K562 (cell line): ENCODE measurements around the gene AGRP.

ENCODE experiments used
- IRF2 ChIP-seq: sonication (generic); formaldehyde crosslinking; IDR thresholded peaks from 2 replicates; pipeline ENCODE4 v1.8.1; 2022; ENCODE audit warnings: mild to moderate bottlenecking, missing genetic modification reagents
- SIN3A ChIP-seq, 2 experiments: fragments of 150-350 bp in 1 of 2; IDR thresholded peaks; 2 replicates each; pipeline ENCODE4 v1.6.1; 2011 to 2016; ENCODE audit warnings: borderline replicate concordance in 2 of 2, low read depth in 2 of 2, low read length in 2 of 2, mild to moderate bottlenecking in 2 of 2, moderate library complexity in 2 of 2; ENCODE audit not compliant: control insufficient read depth in 1 of 2
- SRSF1 ChIP-seq: fragments of 200-400 bp; formaldehyde crosslinking; IDR thresholded peaks from 2 replicates; pipeline ENCODE4 v1.6.1; 2017; ENCODE audit warnings: mild to moderate bottlenecking, low read depth, low read length, moderate library complexity
- TCFL5 ChIP-seq: fragments of 250-450 bp; sonication (Bioruptor Pico); conservative IDR thresholded peaks from 2 replicates; pipeline ENCODE4 v1.6.1; 2021; ENCODE audit warnings: mild to moderate bottlenecking, moderate library complexity, matching md5 sums
- TEAD4 ChIP-seq, 2 experiments: sonication (generic) in 1 of 2; formaldehyde crosslinking in 1 of 2; IDR thresholded peaks; 2 replicates each; pipeline versions ENCODE4 v1.6.1 to v1.8.0; 2012 to 2022; ENCODE audit warnings: borderline replicate concordance in 1 of 2, inconsistent platforms in 1 of 2, low read length in 1 of 2, mild to moderate bottlenecking in 1 of 2, missing genetic modification reagents in 1 of 2
- ZNF785 ChIP-seq: fragments of 250-450 bp; sonication (Bioruptor Pico); IDR thresholded peaks from 2 replicates; pipeline ENCODE4 v1.4.0; 2020; ENCODE audit warnings: mild to moderate bottlenecking
- TF ChIP-seq, protein P1 (sequence below): sonication (generic); formaldehyde crosslinking; IDR thresholded peaks from 2 replicates; pipeline ENCODE4 v1.9.0; 2022; ENCODE audit warnings: mild to moderate bottlenecking, missing genetic modification reagents
- TF ChIP-seq, protein P2 (sequence below): sonication (generic); formaldehyde crosslinking; IDR thresholded peaks from 2 replicates; pipeline ENCODE4 v1.8.1; 2023; ENCODE audit warnings: mild to moderate bottlenecking, missing genetic modification reagents
- TF ChIP-seq, protein P3 (sequence below): sonication (generic); formaldehyde crosslinking; IDR thresholded peaks from 2 replicates; pipeline ENCODE4 v1.8.1; 2023; ENCODE audit warnings: mild to moderate bottlenecking, missing genetic modification reagents

- TF ChIP-seq TEAD4 (IDR thresholded peaks at IDR 0.05; ENCODE audit: low read length) (no peak), TEAD4 (CRISPR knock-in tag; IDR thresholded peaks at IDR 0.05; ENCODE audit: borderline replicate concordance) (no peak), SRSF1 (no peak), SIN3A (IDR thresholded peaks at IDR 0.05; ENCODE audit: borderline replicate concordance in 2 of 2, control insufficient read depth in 1 of 2, low read depth in 2 of 2, low read length in 2 of 2) (no peak), IRF2 (CRISPR knock-in tag) (no peak), ZNF785 (CRISPR knock-in tag) (no peak), TCFL5 (CRISPR knock-in tag) (no peak)
- TF ChIP-seq, protein P1, sequence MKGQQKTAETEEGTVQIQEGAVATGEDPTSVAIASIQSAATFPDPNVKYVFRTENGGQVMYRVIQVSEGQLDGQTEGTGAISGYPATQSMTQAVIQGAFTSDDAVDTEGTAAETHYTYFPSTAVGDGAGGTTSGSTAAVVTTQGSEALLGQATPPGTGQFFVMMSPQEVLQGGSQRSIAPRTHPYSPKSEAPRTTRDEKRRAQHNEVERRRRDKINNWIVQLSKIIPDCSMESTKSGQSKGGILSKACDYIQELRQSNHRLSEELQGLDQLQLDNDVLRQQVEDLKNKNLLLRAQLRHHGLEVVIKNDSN (CRISPR knock-in tag) = no peak
- TF ChIP-seq, protein P2, sequence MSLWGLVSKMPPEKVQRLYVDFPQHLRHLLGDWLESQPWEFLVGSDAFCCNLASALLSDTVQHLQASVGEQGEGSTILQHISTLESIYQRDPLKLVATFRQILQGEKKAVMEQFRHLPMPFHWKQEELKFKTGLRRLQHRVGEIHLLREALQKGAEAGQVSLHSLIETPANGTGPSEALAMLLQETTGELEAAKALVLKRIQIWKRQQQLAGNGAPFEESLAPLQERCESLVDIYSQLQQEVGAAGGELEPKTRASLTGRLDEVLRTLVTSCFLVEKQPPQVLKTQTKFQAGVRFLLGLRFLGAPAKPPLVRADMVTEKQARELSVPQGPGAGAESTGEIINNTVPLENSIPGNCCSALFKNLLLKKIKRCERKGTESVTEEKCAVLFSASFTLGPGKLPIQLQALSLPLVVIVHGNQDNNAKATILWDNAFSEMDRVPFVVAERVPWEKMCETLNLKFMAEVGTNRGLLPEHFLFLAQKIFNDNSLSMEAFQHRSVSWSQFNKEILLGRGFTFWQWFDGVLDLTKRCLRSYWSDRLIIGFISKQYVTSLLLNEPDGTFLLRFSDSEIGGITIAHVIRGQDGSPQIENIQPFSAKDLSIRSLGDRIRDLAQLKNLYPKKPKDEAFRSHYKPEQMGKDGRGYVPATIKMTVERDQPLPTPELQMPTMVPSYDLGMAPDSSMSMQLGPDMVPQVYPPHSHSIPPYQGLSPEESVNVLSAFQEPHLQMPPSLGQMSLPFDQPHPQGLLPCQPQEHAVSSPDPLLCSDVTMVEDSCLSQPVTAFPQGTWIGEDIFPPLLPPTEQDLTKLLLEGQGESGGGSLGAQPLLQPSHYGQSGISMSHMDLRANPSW = no peak
- TF ChIP-seq, protein P3, sequence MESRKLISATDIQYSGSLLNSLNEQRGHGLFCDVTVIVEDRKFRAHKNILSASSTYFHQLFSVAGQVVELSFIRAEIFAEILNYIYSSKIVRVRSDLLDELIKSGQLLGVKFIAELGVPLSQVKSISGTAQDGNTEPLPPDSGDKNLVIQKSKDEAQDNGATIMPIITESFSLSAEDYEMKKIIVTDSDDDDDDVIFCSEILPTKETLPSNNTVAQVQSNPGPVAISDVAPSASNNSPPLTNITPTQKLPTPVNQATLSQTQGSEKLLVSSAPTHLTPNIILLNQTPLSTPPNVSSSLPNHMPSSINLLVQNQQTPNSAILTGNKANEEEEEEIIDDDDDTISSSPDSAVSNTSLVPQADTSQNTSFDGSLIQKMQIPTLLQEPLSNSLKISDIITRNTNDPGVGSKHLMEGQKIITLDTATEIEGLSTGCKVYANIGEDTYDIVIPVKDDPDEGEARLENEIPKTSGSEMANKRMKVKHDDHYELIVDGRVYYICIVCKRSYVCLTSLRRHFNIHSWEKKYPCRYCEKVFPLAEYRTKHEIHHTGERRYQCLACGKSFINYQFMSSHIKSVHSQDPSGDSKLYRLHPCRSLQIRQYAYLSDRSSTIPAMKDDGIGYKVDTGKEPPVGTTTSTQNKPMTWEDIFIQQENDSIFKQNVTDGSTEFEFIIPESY (CRISPR knock-in tag) = no peak
Observed at GRCh38 chr16:67448580-67448979, 34.8 kb downstream of the AGRP start.
